IMR-90 (cell line): ENCODE measurements around the gene JMJD1C. TPM values are rescaled to one million over a fixed set of nuclear protein-coding genes. Genes with fewer than 3 reads are reported as not detected.
A peak's percentile ranks its signal among the peaks of the same experiment; 100 is the strongest.

Experiments used
- ATAC-seq: fragments of 200-7000 bp; cut with Tn5 transposase; 2 replicates; pipeline ENCODE4 v1.9.1; 2020; ENCODE audit warnings: low read depth, mild to moderate bottlenecking, moderate library complexity
- BruUV-seq: library from RNA; stranded (reverse); fragments of 400-500 nt; replicated peaks from 2 replicates; lab custom pipeline; 2021; lab: Mats Ljungman, UMichigan
- CTCF ChIA-PET: fragments of 300-600 bp; formaldehyde crosslinking; extraction: SDS; loops from one replicate; lab custom pipeline; 2021; ENCODE audit warnings: antibody characterized with exemption; lab: Yijun Ruan, JAX
- POLR2A ChIA-PET: fragments of 300-600 bp; sonication (Branson Sonifier 250); formaldehyde crosslinking; loops from one replicate; lab custom pipeline; 2022; ENCODE audit warnings: antibody characterized with exemption; ENCODE audit not compliant: unreplicated experiment; lab: Charles Lee
- DNase-seq: peaks from one replicate; pipeline ENCODE4 v3.0.0; 2013
- H2AFZ ChIP-seq: replicated peaks from 2 replicates; pipeline ENCODE3; 2013; ENCODE audit warnings: low read length, mild to moderate bottlenecking; ENCODE audit not compliant: poor library complexity
- H2AK5ac ChIP-seq: 2 replicates; pipeline ENCODE4 v1.6.1; 2013; ENCODE audit warnings: low read depth, low read length, inconsistent platforms
- H2AK9ac ChIP-seq: replicated peaks from 2 replicates; pipeline ENCODE3; 2013; ENCODE audit warnings: mild to moderate bottlenecking, low read depth, low read length, moderate library complexity; ENCODE audit not compliant: poor library complexity
- H2BK120ac ChIP-seq: 2 replicates; pipeline ENCODE4 v1.6.1; 2013; ENCODE audit warnings: low read depth, low read length, inconsistent platforms
- H2BK15ac ChIP-seq: 3 replicates; pipeline ENCODE4 v1.6.1; 2013; ENCODE audit warnings: low read depth, low read length, inconsistent platforms
- H2BK20ac ChIP-seq: 2 replicates; pipeline ENCODE4 v1.6.1; 2013; ENCODE audit warnings: low read depth, mild to moderate bottlenecking, inconsistent platforms, low read length, moderate library complexity
- H2BK5ac ChIP-seq: 2 replicates; pipeline ENCODE4 v1.6.1; 2013; ENCODE audit warnings: mild to moderate bottlenecking, low read depth, low read length, inconsistent platforms; ENCODE audit not compliant: poor library complexity, severe bottlenecking
- H3K14ac ChIP-seq: replicated peaks from 2 replicates; pipeline ENCODE4 v1.6.1; 2013; ENCODE audit warnings: low read depth, low read length, inconsistent platforms
- H3K18ac ChIP-seq: 2 replicates; pipeline ENCODE4 v1.6.1; 2013; ENCODE audit warnings: low read depth, low read length, control low read depth
- H3K23ac ChIP-seq: 2 replicates; pipeline ENCODE4 v1.6.1; 2013; ENCODE audit warnings: low read depth, low read length, inconsistent platforms
- H3K27ac ChIP-seq: 2 replicates; pipeline ENCODE4 v1.5.1; 2013; ENCODE audit warnings: mild to moderate bottlenecking, control low read depth, low read length; ENCODE audit not compliant: insufficient read depth
- H3K27me3 ChIP-seq: 2 replicates; pipeline ENCODE4 v1.6.1; 2013; ENCODE audit warnings: low read length; ENCODE audit not compliant: control insufficient read depth, insufficient read depth
- H3K36me3 ChIP-seq: 2 replicates; pipeline ENCODE4 v1.6.1; 2013; ENCODE audit warnings: low read length, mixed read lengths; ENCODE audit not compliant: control insufficient read depth, insufficient read depth
- H3K4ac ChIP-seq: 2 replicates; pipeline ENCODE4 v1.6.1; 2013; ENCODE audit warnings: low read depth, low read length, inconsistent platforms
- H3K4me1 ChIP-seq: 2 replicates; pipeline ENCODE4 v1.6.1; 2013; ENCODE audit warnings: low read length, mixed read lengths; ENCODE audit not compliant: control insufficient read depth, insufficient read depth
- H3K4me2 ChIP-seq: 2 replicates; pipeline ENCODE4 v1.6.1; 2013; ENCODE audit warnings: low read depth, mild to moderate bottlenecking, control low read depth, low read length, moderate library complexity
- H3K4me3 ChIP-seq: 2 replicates; pipeline ENCODE4 v1.5.1; 2013; ENCODE audit warnings: low read depth, mild to moderate bottlenecking, control low read depth, low read length, moderate library complexity; ENCODE audit not compliant: insufficient read depth
- H3K56ac ChIP-seq: 2 replicates; pipeline ENCODE4 v1.6.1; 2013; ENCODE audit warnings: low read length, inconsistent platforms; ENCODE audit not compliant: insufficient read depth; ENCODE audit errors: extremely low read depth
- H3K79me1 ChIP-seq, 2 experiments: 2 replicates each; pipeline ENCODE4 v1.6.1; 2013; ENCODE audit warnings: low read length in 2 of 2, inconsistent platforms in 1 of 2, low read depth in 1 of 2
- H3K9ac ChIP-seq: 2 replicates; pipeline ENCODE4 v1.6.1; 2013; ENCODE audit warnings: low read depth, low read length, control low read depth
- H3K9me1 ChIP-seq: 2 replicates; pipeline ENCODE4 v1.6.1; 2013; ENCODE audit warnings: low read length, inconsistent platforms; ENCODE audit not compliant: insufficient read depth
- H3K9me3 ChIP-seq: 2 replicates; pipeline ENCODE4 v1.6.1; 2013; ENCODE audit warnings: low read length; ENCODE audit not compliant: control insufficient read depth, insufficient read depth
- H4K20me1 ChIP-seq: 2 replicates; pipeline ENCODE4 v1.6.1; 2013; ENCODE audit warnings: low read length, inconsistent platforms; ENCODE audit not compliant: insufficient read depth
- H4K5ac ChIP-seq: 2 replicates; pipeline ENCODE4 v1.6.1; 2013; ENCODE audit warnings: mild to moderate bottlenecking, low read depth, low read length, control low read depth
- H4K8ac ChIP-seq, 2 experiments: 2 replicates each; pipeline ENCODE4 v1.6.1; 2013; ENCODE audit warnings: low read depth in 2 of 2, low read length in 2 of 2, control low read depth in 1 of 2, inconsistent platforms in 1 of 2
- H4K91ac ChIP-seq: 2 replicates; pipeline ENCODE4 v1.6.1; 2013; ENCODE audit warnings: low read depth, low read length, inconsistent platforms; ENCODE audit not compliant: insufficient read depth
- BHLHE40 ChIP-seq: fragments of 150-350 bp; IDR thresholded peaks from 2 replicates; pipeline ENCODE4 v1.6.1; 2016; ENCODE audit warnings: mild to moderate bottlenecking, low read depth, low read length
- CEBPB ChIP-seq: IDR thresholded peaks from 2 replicates; pipeline ENCODE4 v1.6.1; 2012; ENCODE audit warnings: low read depth, low read length, improper control_type of control experiment
- CHD1 ChIP-seq: IDR thresholded peaks from 2 replicates; pipeline ENCODE4 v1.6.1; 2012; ENCODE audit warnings: low read depth, low read length, improper control_type of control experiment
- CTCF ChIP-seq: conservative IDR thresholded peaks from 2 replicates; pipeline ENCODE4 v1.5.1; 2012; ENCODE audit warnings: mild to moderate bottlenecking, low read depth, low read length, improper control_type of control experiment
- ELK1 ChIP-seq: fragments of 150-350 bp; IDR thresholded peaks from 2 replicates; pipeline ENCODE4 v1.6.1; 2016; ENCODE audit warnings: low read depth, mild to moderate bottlenecking, low read length, moderate library complexity, borderline replicate concordance
- FOS ChIP-seq: fragments of 150-350 bp; IDR thresholded peaks from 2 replicates; pipeline ENCODE4 v1.6.1; 2016; ENCODE audit warnings: low read depth, low read length
- MAFK ChIP-seq: IDR thresholded peaks from 2 replicates; pipeline ENCODE4 v1.6.1; 2012; ENCODE audit warnings: low read depth, low read length, improper control_type of control experiment
- MAZ ChIP-seq: IDR thresholded peaks from 2 replicates; pipeline ENCODE4 v1.6.1; 2012; ENCODE audit warnings: low read depth, mild to moderate bottlenecking, low read length, improper control_type of control experiment, moderate library complexity, borderline replicate concordance
- NFE2L2 ChIP-seq: fragments of 150-350 bp; IDR thresholded peaks from 2 replicates; pipeline ENCODE4 v1.6.1; 2016; ENCODE audit warnings: low read depth, mild to moderate bottlenecking, low read length
- POLR2A ChIP-seq: IDR thresholded peaks from 2 replicates; pipeline ENCODE4 v1.6.1; 2012; ENCODE audit warnings: mild to moderate bottlenecking, low read depth, low read length
- RAD21 ChIP-seq: IDR thresholded peaks from 2 replicates; pipeline ENCODE4 v1.6.1; 2012; ENCODE audit warnings: low read length, improper control_type of control experiment
- RCOR1 ChIP-seq: IDR thresholded peaks from 2 replicates; pipeline ENCODE4 v1.6.1; 2012; ENCODE audit warnings: mild to moderate bottlenecking, low read length, improper control_type of control experiment; ENCODE audit not compliant: insufficient replicate concordance
- RFX5 ChIP-seq: IDR thresholded peaks from 2 replicates; pipeline ENCODE4 v1.8.0; 2012; ENCODE audit warnings: low read depth, mild to moderate bottlenecking, low read length, moderate library complexity
- SMC3 ChIP-seq: fragments of 150-350 bp; IDR thresholded peaks from 2 replicates; pipeline ENCODE4 v1.6.1; 2016; ENCODE audit warnings: low read depth, mild to moderate bottlenecking, antibody characterized with exemption, low read length, moderate library complexity
- USF2 ChIP-seq: fragments of 150-350 bp; IDR thresholded peaks from 2 replicates; pipeline ENCODE4 v1.6.1; 2017; ENCODE audit warnings: mild to moderate bottlenecking, antibody characterized with exemption, low read length, low read depth
- WGBS, 2 experiments: methylation state at CpG; one replicate each; pipeline versions ENCODE4 v1.1.5 to v1.1.7; 2013; ENCODE audit warnings: missing lambda C conversion rate in 2 of 2; ENCODE audit not compliant: insufficient read length in 1 of 2; ENCODE audit errors: extremely low coverage in 2 of 2; 5-methylcytosine and 5-hydroxymethylcytosine counted together
- dilution Hi-C: fragments of 300-500 bp; cut with HindIII; formaldehyde crosslinking; loops from one replicate; pipeline ENCODE4 v1.14.3; 2018; ENCODE audit warnings: low sequenced_read_pairs; ENCODE audit not compliant: unreplicated experiment
- in situ Hi-C: fragments of 300-500 bp; cut with MboI; formaldehyde crosslinking; loops from 3 replicates; pipeline ENCODE4 v1.14.3; 2019; ENCODE audit warnings: low sequenced_read_pairs, inconsistent platforms, mixed read lengths
- intact Hi-C: fragments of 100-400 bp; cut with micrococcal nuclease; formaldehyde crosslinking; loops from 2 replicates; pipeline ENCODE4 v1.10.0; 2022
- polyA plus RNA-seq, 3 experiments: library from polyadenylated mRNA; depleted of rRNA; stranded (reverse); fragments of >200 nt; gene quantifications; 2 replicates each; pipeline ENCODE4 v1.2.3, GENCODE V29; 2012; ENCODE audit warnings: low replicate concordance in 1 of 3
- total RNA-seq: library from RNA; depleted of rRNA; stranded (reverse); fragments of >200 nt; gene quantifications from 2 replicates; pipeline ENCODE4 v1.2.3, GENCODE V29; 2012

The JMJD1C gene
- total and polyA plus RNA-seq, 2 of the 4 experiments (the other 2 are of a cell fraction) = 15.6 to 96.8 TPM

- no peaks in the 10 kb centered on the region for H3K4me1 ChIP-seq
- H4K91ac ChIP-seq = no peak overlapping the region
- no peak overlapping the region for H3K4me3 ChIP-seq
- no peak overlapping the region for H4K8ac ChIP-seq
- ChIA-PET POLR2A (no interaction called here), CTCF (interaction anchor here (1.1 kb wide), 1 partner anchor 13 kb away, joined by 3 read pairs; no protein-coding TSS in a partner anchor)
- ATAC-seq (no peak; the same call in 1 of the 2 replicates), DNase-seq (peak; percentile 11)
- H3K9ac ChIP-seq = no peak overlapping the region
- no peak overlapping the region for H3K56ac ChIP-seq
- no peak overlapping the region for H2BK120ac ChIP-seq
- H3K36me3 ChIP-seq = no peaks in the 10 kb centered on the region
- no peak overlapping the region for H2AK5ac ChIP-seq
- no peaks in the 10 kb centered on the region; the same call in 1 of the 2 replicates for H3K9me1 ChIP-seq
- no peak overlapping the region for H3K23ac ChIP-seq
- BruUV-seq = no TSS peak
- H3K27ac ChIP-seq = no peak overlapping the region
- dilution Hi-C loops (no loop called here), intact Hi-C loops (no loop called here), in situ Hi-C loops (no loop called here)
- H3K18ac ChIP-seq = no peak overlapping the region
- H4K5ac ChIP-seq = no peak overlapping the region
- peaks cover 14 to 55% of the 10 kb centered on the region in 2 experiments; a peak in 3 of 4 replicates for H3K79me1 ChIP-seq
- no peak overlapping the region for H2AK9ac ChIP-seq
- no peak overlapping the region for H2BK5ac ChIP-seq
- H3K4me2 ChIP-seq = no peak overlapping the region
- no peak overlapping the region for H3K4ac ChIP-seq
- WGBS, 2 experiments = no CpG with 5 or more reads among the region's 4 CpGs
- no peak overlapping the region for H2BK15ac ChIP-seq
- H3K14ac ChIP-seq = 0 out of 2 replicates have a peak overlapping the region, but pooled peaks have one; percentile 70
- H4K20me1 ChIP-seq = peaks cover 9% of the 10 kb centered on the region; the same call in 1 of the 2 replicates
- no peak overlapping the region for H2BK20ac ChIP-seq
- no peak overlapping the region for H2AFZ ChIP-seq
- no peaks in the 10 kb centered on the region for H3K27me3 ChIP-seq
- H3K9me3 ChIP-seq = no peaks in the 10 kb centered on the region
- TF ChIP-seq SMC3 = no peak
- no peak for TF ChIP-seq RFX5
- no peak for TF ChIP-seq CHD1
- TF ChIP-seq RCOR1 = no peak
- no peak for TF ChIP-seq MAZ
- no peak for TF ChIP-seq ELK1
- no peak for TF ChIP-seq CEBPB
- TF ChIP-seq BHLHE40 = no peak
- TF ChIP-seq RAD21 = no peak
- no peak for TF ChIP-seq FOS
- TF ChIP-seq USF2 = no peak
- TF ChIP-seq NFE2L2 = no peak
- no peak for TF ChIP-seq MAFK
- no peak for TF ChIP-seq POLR2A
- no peak for TF ChIP-seq CTCF
Observed at GRCh38 chr10:63337455-63338251, 128.1 kb downstream of the JMJD1C start.
